ENCODE data around the gene MGRN1. TPM values are rescaled to one million over a fixed set of nuclear protein-coding genes. Genes with fewer than 3 reads are reported as not detected.

MGRN1 gene
- total RNA-seq, 2 donors from 2014 or later = 66.9 to 71.4 TPM

- Mint-ChIP-seq H3K27ac (no peak overlapping the region), H3K4me1 (no peaks in the 10 kb centered on the region), H3K9me3 (no peaks in the 10 kb centered on the region), H3K36me3 (ENCODE audit: low read depth) (peaks cover 46% of the 10 kb centered on the region), H3K27me3 (ENCODE audit: insufficient read depth) (no peaks in the 10 kb centered on the region), H3K4me3 (no peak overlapping the region)
- no peak for TF ChIP-seq CTCF (conservative IDR thresholded peaks at IDR 0.05)
- H3K36me3 ChIP-seq (ENCODE audit: control insufficient read depth, insufficient read depth, low read length) = peaks cover 61% of the 10 kb centered on the region
- no peaks in the 10 kb centered on the region for H3K9me3 ChIP-seq (ENCODE audit: control insufficient read depth, low read length)
- no peak for DNase-seq
- H3K9ac ChIP-seq (ENCODE audit: extremely low read depth, low read length, poor library complexity, severe bottlenecking) = no peak overlapping the region
- H3K27ac ChIP-seq (ENCODE audit: low read depth, low read length) = no peak overlapping the region
- WGBS, 2 experiments (ENCODE audit: insufficient coverage in 1 of 2, insufficient read length in 1 of 2) = 96 to 97% methylated on average over 13 to 18 of the region's 18 CpGs
- H3K4me3 ChIP-seq (ENCODE audit: low read length) = no peak overlapping the region
- no peaks in the 10 kb centered on the region for H3K4me1 ChIP-seq (ENCODE audit: control insufficient read depth, insufficient read depth, low read length)
- H3K27me3 ChIP-seq (ENCODE audit: control insufficient read depth, insufficient read depth, low read length, poor library complexity, severe bottlenecking) = no peaks in the 10 kb centered on the region
Measured at GRCh38 chr16:4726616-4727015, 102.0 kb downstream of the MGRN1 start.

GRCh38 chr16:4728676-4729075, 104.0 kb downstream of the MGRN1 start:
- no peak overlapping the region for H3K4me3 Mint-ChIP-seq
- WGBS, 2 experiments (ENCODE audit: insufficient coverage in 1 of 2, insufficient read length in 1 of 2) = 93 to 97% methylated on average over 6 to 8 of the region's 8 CpGs
- no peak overlapping the region for H3K4me3 ChIP-seq (ENCODE audit: low read length)
- H3K36me3 ChIP-seq (ENCODE audit: control insufficient read depth, insufficient read depth, low read length) = peaks cover 52% of the 10 kb centered on the region
- H3K27me3 ChIP-seq (ENCODE audit: control insufficient read depth, insufficient read depth, low read length, poor library complexity, severe bottlenecking) = no peaks in the 10 kb centered on the region
- no peak overlapping the region for H3K9ac ChIP-seq (ENCODE audit: extremely low read depth, low read length, poor library complexity, severe bottlenecking)
- no peaks in the 10 kb centered on the region for H3K27me3 Mint-ChIP-seq (ENCODE audit: insufficient read depth)
- H3K27ac ChIP-seq (ENCODE audit: low read depth, low read length) = no peak overlapping the region
- no peaks in the 10 kb centered on the region for H3K9me3 Mint-ChIP-seq
- peaks cover 38% of the 10 kb centered on the region for H3K36me3 Mint-ChIP-seq (ENCODE audit: low read depth)
- TF ChIP-seq CTCF (conservative IDR thresholded peaks at IDR 0.05) = no peak
- no peaks in the 10 kb centered on the region for H3K4me1 ChIP-seq (ENCODE audit: control insufficient read depth, insufficient read depth, low read length)
- peak overlapping the region; percentile 72 for H3K27ac Mint-ChIP-seq
- H3K4me1 Mint-ChIP-seq = peaks cover 2% of the 10 kb centered on the region
- DNase-seq = no peak
- H3K9me3 ChIP-seq (ENCODE audit: control insufficient read depth, low read length) = no peaks in the 10 kb centered on the region

- H3K27me3 Mint-ChIP-seq (ENCODE audit: insufficient read depth) = no peaks in the 10 kb centered on the region
- no peak overlapping the region for H3K27ac Mint-ChIP-seq
- no peak for TF ChIP-seq CTCF (conservative IDR thresholded peaks at IDR 0.05)
- H3K4me3 Mint-ChIP-seq = no peak overlapping the region
- H3K4me1 ChIP-seq (ENCODE audit: control insufficient read depth, insufficient read depth, low read length) = no peaks in the 10 kb centered on the region
- no peaks in the 10 kb centered on the region for H3K9me3 ChIP-seq (ENCODE audit: control insufficient read depth, low read length)
- peaks cover 2% of the 10 kb centered on the region for H3K4me1 Mint-ChIP-seq
- H3K36me3 Mint-ChIP-seq (ENCODE audit: low read depth) = peaks cover 34% of the 10 kb centered on the region
- peaks cover 42% of the 10 kb centered on the region for H3K36me3 ChIP-seq (ENCODE audit: control insufficient read depth, insufficient read depth, low read length)
- no peak overlapping the region for H3K4me3 ChIP-seq (ENCODE audit: low read length)
- H3K27me3 ChIP-seq (ENCODE audit: control insufficient read depth, insufficient read depth, low read length, poor library complexity, severe bottlenecking) = no peaks in the 10 kb centered on the region
- H3K9me3 Mint-ChIP-seq = no peaks in the 10 kb centered on the region
- no peak overlapping the region for H3K27ac ChIP-seq (ENCODE audit: low read depth, low read length)
- DNase-seq = no peak
- 96 to 100% methylated on average over 13 to 15 of the region's 15 CpGs for WGBS, 2 experiments (ENCODE audit: insufficient coverage in 1 of 2, insufficient read length in 1 of 2)
- no peak overlapping the region for H3K9ac ChIP-seq (ENCODE audit: extremely low read depth, low read length, poor library complexity, severe bottlenecking)
Measured at GRCh38 chr16:4729876-4730275, 105.2 kb downstream of the MGRN1 start.
